Calu3 (cell line): ENCODE data around the gene DNM2. TPM values are rescaled to one million over a fixed set of nuclear protein-coding genes. Genes with fewer than 3 reads are reported as not detected.

Experiments used
- BruUV-seq: library from RNA; stranded (reverse); fragments of 400-500 nt; replicated peaks from 2 replicates; lab custom pipeline; 2021; lab: Mats Ljungman, UMichigan
- CTCF ChIA-PET: fragments of 300-600 bp; sonication (Branson Sonifier 250); formaldehyde crosslinking; loops from one replicate; lab custom pipeline; 2022; ENCODE audit warnings: antibody characterized with exemption; lab: Charles Lee
- DNase-seq: peaks from one replicate; pipeline ENCODE4 v3.0.0; 2022
- H3K27ac Mint-ChIP-seq: one replicate; pipeline ENCODE4 v1.8.0; 2022; ENCODE audit warnings: mixed read lengths; ENCODE audit not compliant: unreplicated experiment
- H3K27me3 Mint-ChIP-seq: one replicate; pipeline ENCODE4 v1.8.0; 2022; ENCODE audit warnings: mixed read lengths; ENCODE audit not compliant: unreplicated experiment
- H3K36me3 Mint-ChIP-seq: one replicate; pipeline ENCODE4 v1.8.0; 2022; ENCODE audit warnings: mild to moderate bottlenecking, moderate library complexity, mixed read lengths; ENCODE audit not compliant: insufficient read depth, unreplicated experiment
- H3K4me1 Mint-ChIP-seq: one replicate; pipeline ENCODE4 v1.8.0; 2022; ENCODE audit warnings: mild to moderate bottlenecking, low read depth, mixed read lengths; ENCODE audit not compliant: unreplicated experiment
- H3K4me3 Mint-ChIP-seq: one replicate; pipeline ENCODE4 v1.8.0; 2022; ENCODE audit warnings: mild to moderate bottlenecking, low read depth, moderate library complexity, mixed read lengths; ENCODE audit not compliant: unreplicated experiment
- H3K9me3 Mint-ChIP-seq: one replicate; pipeline ENCODE4 v1.8.0; 2022; ENCODE audit warnings: low read depth, mixed read lengths; ENCODE audit not compliant: unreplicated experiment
- CTCF ChIP-seq: fragments of 200-600 bp; IDR thresholded peaks from one replicate; pipeline ENCODE4 v1.8.0; 2022; ENCODE audit warnings: antibody characterized with exemption; ENCODE audit not compliant: unreplicated experiment
- intact Hi-C: fragments of 100-400 bp; cut with micrococcal nuclease; formaldehyde crosslinking; loops from one replicate; pipeline ENCODE4 v1.10.0; 2022; ENCODE audit not compliant: unreplicated experiment
- total RNA-seq: library from RNA; stranded (reverse); gene quantifications from 2 replicates; pipeline ENCODE4 v1.2.3, GENCODE V29; 2022

DNM2 gene
- total RNA-seq, 1 experiment from 2014 or later = 126 TPM

GRCh38 chr19:10784257-10784656 is 66.4 kb downstream of the DNM2 start:
- no peak for DNase-seq
- H3K4me3 Mint-ChIP-seq = no peak overlapping the region
- H3K27ac Mint-ChIP-seq = no peak overlapping the region
- H3K4me1 Mint-ChIP-seq = no peaks in the 10 kb centered on the region
- CTCF ChIA-PET = interaction anchor here (0.6 to 0.7 kb wide), 2 partner anchors 50 to 129 kb away, joined by 3 read pairs; no protein-coding TSS in a partner anchor
- no peaks in the 10 kb centered on the region for H3K27me3 Mint-ChIP-seq
- peaks cover 74% of the 10 kb centered on the region for H3K36me3 Mint-ChIP-seq
- intact Hi-C loops = no loop called here
- BruUV-seq = no TSS peak
- H3K9me3 Mint-ChIP-seq = no peaks in the 10 kb centered on the region
- no peak for TF ChIP-seq CTCF

- Mint-ChIP-seq H3K36me3 (peaks cover 53% of the 10 kb centered on the region), H3K27ac (no peak overlapping the region), H3K9me3 (no peaks in the 10 kb centered on the region), H3K27me3 (no peaks in the 10 kb centered on the region), H3K4me3 (no peak overlapping the region), H3K4me1 (no peaks in the 10 kb centered on the region)
- DNase-seq = no peak
- intact Hi-C loops = no loop called here
- CTCF ChIA-PET = no interaction called here
- BruUV-seq = no TSS peak
- TF ChIP-seq CTCF = no peak
Observed at GRCh38 chr19:10788146-10788545, 70.3 kb downstream of the DNM2 start.

GRCh38 chr19:10789866-10790265 is 72.0 kb downstream of the DNM2 start:
- Mint-ChIP-seq H3K36me3 (peaks cover 52% of the 10 kb centered on the region), H3K27me3 (no peaks in the 10 kb centered on the region), H3K9me3 (no peaks in the 10 kb centered on the region), H3K4me3 (no peak overlapping the region), H3K27ac (no peak overlapping the region), H3K4me1 (no peaks in the 10 kb centered on the region)
- DNase-seq = no peak
- BruUV-seq = no TSS peak
- no peak for TF ChIP-seq CTCF
- intact Hi-C loops = no loop called here
- CTCF ChIA-PET = no interaction called here

- peaks cover 13% of the 10 kb centered on the region for H3K36me3 Mint-ChIP-seq
- no peaks in the 10 kb centered on the region for H3K9me3 Mint-ChIP-seq
- BruUV-seq = no TSS peak
- H3K4me1 Mint-ChIP-seq = no peaks in the 10 kb centered on the region
- no peak overlapping the region for H3K4me3 Mint-ChIP-seq
- intact Hi-C loops = no loop called here
- CTCF ChIA-PET = no interaction called here
- no peak for DNase-seq
- H3K27ac Mint-ChIP-seq = no peak overlapping the region
- no peaks in the 10 kb centered on the region for H3K27me3 Mint-ChIP-seq
- no peak for TF ChIP-seq CTCF
Observed at GRCh38 chr19:10796653-10797052, 78.8 kb downstream of the DNM2 start.
